Choroid plexus epithelial cell (primary cell): ENCODE measurements around the gene CA12.

Experiments
- DNase-seq: peaks from one replicate; pipeline ENCODE4 v3.0.0-alpha.2; 2010; ENCODE audit warnings: low read depth
- H3K4me3 ChIP-seq: 2 replicates; pipeline ENCODE4 v1.5.1; 2011; ENCODE audit warnings: low read depth, mild to moderate bottlenecking, control low read depth, low read length, moderate library complexity
- TF ChIP-seq, protein P1 (sequence below): conservative IDR thresholded peaks from 2 replicates; pipeline ENCODE4 v1.5.1; 2011; ENCODE audit warnings: low read depth, mild to moderate bottlenecking, control low read depth, inconsistent platforms, low read length, moderate library complexity

Gene CA12

DNA sequence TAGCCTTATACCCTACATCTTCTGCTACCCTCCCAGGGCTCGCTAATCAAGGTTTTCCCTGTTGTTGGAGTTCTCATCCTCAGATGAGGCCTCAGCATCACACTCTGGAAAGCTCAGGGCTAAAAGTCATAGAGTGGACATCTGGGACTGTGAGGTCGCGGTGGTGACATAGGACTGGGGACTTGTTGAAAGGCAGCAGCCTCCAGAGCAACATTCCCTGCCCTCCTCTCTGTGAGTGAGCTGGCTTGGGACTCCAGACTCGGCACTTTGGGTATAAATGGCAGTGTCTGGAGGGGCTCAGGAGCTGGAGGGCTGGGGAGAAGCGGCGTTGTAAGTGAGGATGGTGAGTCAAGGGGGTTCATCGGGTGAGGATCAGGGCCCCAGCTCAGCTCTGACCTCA, 2.7 kb downstream of the CA12 start:
- TF ChIP-seq, protein P1, sequence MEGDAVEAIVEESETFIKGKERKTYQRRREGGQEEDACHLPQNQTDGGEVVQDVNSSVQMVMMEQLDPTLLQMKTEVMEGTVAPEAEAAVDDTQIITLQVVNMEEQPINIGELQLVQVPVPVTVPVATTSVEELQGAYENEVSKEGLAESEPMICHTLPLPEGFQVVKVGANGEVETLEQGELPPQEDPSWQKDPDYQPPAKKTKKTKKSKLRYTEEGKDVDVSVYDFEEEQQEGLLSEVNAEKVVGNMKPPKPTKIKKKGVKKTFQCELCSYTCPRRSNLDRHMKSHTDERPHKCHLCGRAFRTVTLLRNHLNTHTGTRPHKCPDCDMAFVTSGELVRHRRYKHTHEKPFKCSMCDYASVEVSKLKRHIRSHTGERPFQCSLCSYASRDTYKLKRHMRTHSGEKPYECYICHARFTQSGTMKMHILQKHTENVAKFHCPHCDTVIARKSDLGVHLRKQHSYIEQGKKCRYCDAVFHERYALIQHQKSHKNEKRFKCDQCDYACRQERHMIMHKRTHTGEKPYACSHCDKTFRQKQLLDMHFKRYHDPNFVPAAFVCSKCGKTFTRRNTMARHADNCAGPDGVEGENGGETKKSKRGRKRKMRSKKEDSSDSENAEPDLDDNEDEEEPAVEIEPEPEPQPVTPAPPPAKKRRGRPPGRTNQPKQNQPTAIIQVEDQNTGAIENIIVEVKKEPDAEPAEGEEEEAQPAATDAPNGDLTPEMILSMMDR, result no peak

GRCh38 chr15:63374686-63375520, 6.7 kb downstream of the CA12 start:
- TF ChIP-seq, protein P1, result no peak
- peak; percentile 86 for DNase-seq
- H3K4me3 ChIP-seq, result no peak overlapping the region

More for the DNA sequence above, 2.7 kb downstream of the CA12 start:
- DNase-seq, result no peak
- H3K4me3 ChIP-seq, result no peak overlapping the region

GRCh38 chr15:63373866-63374548, 7.6 kb downstream of the CA12 start:
- no peak overlapping the region for H3K4me3 ChIP-seq

GRCh38 chr15:63373330-63373729, 8.3 kb downstream of the CA12 start:
- DNase-seq, result no peak
- H3K4me3 ChIP-seq, result no peak overlapping the region
- TF ChIP-seq, protein P1, result no peak

More at GRCh38 chr15:63373866-63374548, 7.6 kb downstream of the CA12 start:
- DNase-seq, result no peak
- TF ChIP-seq, protein P1, result no peak

- no peak overlapping the region for H3K4me3 ChIP-seq
- DNase-seq, result no peak
- TF ChIP-seq, protein P1, result no peak
Observed at GRCh38 chr15:63372753-63373152, 8.9 kb downstream of the CA12 start.

- no peak overlapping the region for H3K4me3 ChIP-seq
- TF ChIP-seq, protein P1, result no peak
- peak; percentile 92 for DNase-seq
Observed at GRCh38 chr15:63372018-63372705, 9.5 kb downstream of the CA12 start.
